ENCODE data around the gene PRICKLE1.

Gene PRICKLE1

GRCh38 chr12:42463671-42464070 is 125.9 kb downstream of the PRICKLE1 start:
- Histone ChIP-seq H3K36me3 (replicated peaks) (peaks cover 21% of the 10 kb centered on the region), H3K4me3 (ENCODE audit: low read depth, low read length) (no peak overlapping the region), H3K27me3 (replicated peaks) (no peaks in the 10 kb centered on the region), H3K27ac (no peak overlapping the region)
- DNase-seq, result no peak
- TF ChIP-seq CTCF (IDR thresholded peaks at IDR 0.05; ENCODE audit: low read depth, low read length, missing control alignments), result no peak
- in situ Hi-C loops (cut with HindIII; ENCODE audit: low pct_ligation_motif_present, low sequenced_read_pairs), result no loop called here

GRCh38 chr12:42462486-42462885 is 127.1 kb downstream of the PRICKLE1 start:
- no peak for TF ChIP-seq CTCF (IDR thresholded peaks at IDR 0.05; ENCODE audit: low read depth, low read length, missing control alignments)
- peaks cover 22% of the 10 kb centered on the region for H3K36me3 ChIP-seq (replicated peaks)

DNA sequence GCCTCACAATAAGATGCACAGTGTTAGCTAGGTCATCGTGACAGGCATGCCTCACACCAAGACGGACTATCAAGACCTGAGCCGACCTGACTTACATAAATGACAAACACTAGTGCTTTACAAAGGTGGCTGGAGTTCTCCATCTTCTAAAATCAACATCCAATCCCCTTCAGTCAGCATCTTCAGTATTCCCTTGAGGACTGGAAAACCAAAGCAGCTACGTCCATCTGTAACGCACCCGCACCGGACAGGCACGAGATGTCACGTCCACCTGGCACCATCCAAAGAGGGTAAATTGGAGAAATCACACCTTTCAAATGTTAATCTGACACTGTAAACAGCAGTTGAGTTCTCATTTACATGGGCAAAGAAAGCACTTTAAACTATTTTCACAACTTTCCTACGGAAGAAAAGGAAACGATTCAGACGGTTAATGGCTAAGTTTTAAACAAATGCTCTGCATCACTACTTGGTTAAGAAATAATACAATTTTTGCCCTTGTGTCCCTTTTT is 130.2 kb downstream of the PRICKLE1 start:
- H3K4me3 ChIP-seq (ENCODE audit: low read depth, low read length), result no peak overlapping the region
- H3K27me3 ChIP-seq (replicated peaks), result no peaks in the 10 kb centered on the region
- TF ChIP-seq CTCF (IDR thresholded peaks at IDR 0.05; ENCODE audit: low read depth, low read length, missing control alignments), result no peak
- in situ Hi-C loops (cut with HindIII; ENCODE audit: low pct_ligation_motif_present, low sequenced_read_pairs), result no loop called here
- H3K27ac ChIP-seq, result no peak overlapping the region
- peaks cover 16% of the 10 kb centered on the region for H3K36me3 ChIP-seq (replicated peaks)
- DNase-seq, result no peak

More at GRCh38 chr12:42462486-42462885, 127.1 kb downstream of the PRICKLE1 start:
- Histone ChIP-seq H3K27me3 (replicated peaks) (no peaks in the 10 kb centered on the region), H3K4me3 (ENCODE audit: low read depth, low read length) (no peak overlapping the region), H3K27ac (no peak overlapping the region)
- DNase-seq, result no peak
- in situ Hi-C loops (cut with HindIII; ENCODE audit: low pct_ligation_motif_present, low sequenced_read_pairs), result no loop called here

DNA sequence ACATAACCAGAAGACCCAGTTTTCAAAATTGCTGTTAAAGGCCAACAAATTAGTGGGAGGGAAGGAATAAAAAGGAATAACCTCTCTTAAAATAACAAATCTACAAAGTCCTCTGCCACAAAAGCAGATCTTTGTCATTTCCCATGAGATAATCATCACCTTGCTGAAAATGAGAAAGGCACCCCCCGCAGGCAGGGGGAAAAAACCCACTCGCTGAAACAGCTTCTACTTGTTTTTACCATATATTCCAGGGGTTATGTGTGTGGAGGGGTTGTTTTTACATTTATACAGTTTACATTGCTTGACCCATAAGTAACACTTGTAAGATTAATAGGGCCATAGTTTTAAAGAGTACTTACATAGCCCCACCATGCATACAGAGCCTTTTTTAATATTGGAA is 131.0 kb downstream of the PRICKLE1 start:
- Histone ChIP-seq H3K27me3 (replicated peaks) (no peaks in the 10 kb centered on the region), H3K4me3 (ENCODE audit: low read depth, low read length) (no peak overlapping the region), H3K36me3 (replicated peaks) (peaks cover 11% of the 10 kb centered on the region), H3K27ac (no peak overlapping the region)
- in situ Hi-C loops (cut with HindIII; ENCODE audit: low pct_ligation_motif_present, low sequenced_read_pairs), result no loop called here
- no peak for TF ChIP-seq CTCF (IDR thresholded peaks at IDR 0.05; ENCODE audit: low read depth, low read length, missing control alignments)
- no peak for DNase-seq

DNA sequence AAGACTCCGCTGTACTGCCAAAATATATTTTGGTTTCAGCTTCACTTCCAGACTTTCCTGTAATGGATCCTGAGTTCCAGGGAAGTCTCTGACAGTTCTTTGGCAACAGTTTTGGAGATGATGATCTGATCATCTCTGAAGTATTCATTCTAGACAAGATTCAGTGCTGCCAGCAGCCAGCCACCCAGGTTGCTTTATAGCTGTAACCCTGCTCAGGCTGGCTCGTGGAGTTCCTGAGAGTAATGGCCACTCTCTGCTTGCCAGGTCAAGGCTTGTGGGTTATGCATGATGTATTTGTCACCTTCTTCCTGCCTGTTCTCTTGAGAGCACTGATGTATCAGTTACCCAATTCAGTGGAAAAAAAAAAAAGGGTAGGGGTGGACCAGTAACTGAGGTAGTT is 139.3 kb downstream of the PRICKLE1 start:
- in situ Hi-C loops (cut with HindIII; ENCODE audit: low pct_ligation_motif_present, low sequenced_read_pairs), result no loop called here
- DNase-seq, result no peak
- Histone ChIP-seq H3K27me3 (replicated peaks) (no peaks in the 10 kb centered on the region), H3K4me3 (ENCODE audit: low read depth, low read length) (no peak overlapping the region), H3K36me3 (replicated peaks) (no peaks in the 10 kb centered on the region), H3K27ac (no peak overlapping the region)
- no peak for TF ChIP-seq CTCF (IDR thresholded peaks at IDR 0.05; ENCODE audit: low read depth, low read length, missing control alignments)

DNA sequence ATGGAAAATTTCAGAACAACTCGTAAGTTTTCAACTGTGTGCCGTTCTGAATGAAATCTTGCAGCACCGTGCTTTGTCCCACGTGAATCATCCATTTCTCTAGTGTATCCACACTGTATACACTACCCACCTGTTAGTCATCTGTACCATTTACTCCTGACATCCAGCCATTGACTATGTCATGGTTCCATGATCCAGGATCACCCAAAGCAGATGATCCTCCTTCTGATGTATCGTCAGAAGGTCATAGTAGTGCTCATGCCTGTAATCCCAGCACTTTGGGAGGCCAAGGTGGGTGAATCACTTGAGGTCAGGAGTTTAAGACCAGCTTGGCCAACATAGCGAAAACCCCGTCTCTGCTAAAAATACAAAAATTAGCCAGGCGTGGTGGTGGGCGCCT is 140.7 kb downstream of the PRICKLE1 start:
- in situ Hi-C loops (cut with HindIII; ENCODE audit: low pct_ligation_motif_present, low sequenced_read_pairs), result no loop called here

More for the DNA sequence above, 140.7 kb downstream of the PRICKLE1 start:
- Histone ChIP-seq H3K27me3 (replicated peaks) (no peaks in the 10 kb centered on the region), H3K36me3 (replicated peaks) (peaks cover 2% of the 10 kb centered on the region), H3K4me3 (ENCODE audit: low read depth, low read length) (no peak overlapping the region), H3K27ac (no peak overlapping the region)
- no peak for TF ChIP-seq CTCF (IDR thresholded peaks at IDR 0.05; ENCODE audit: low read depth, low read length, missing control alignments)
- DNase-seq, result no peak
